GM19438 (cell line): ENCODE measurements around the gene PLEKHS1.
A peak's percentile ranks its signal among the peaks of the same experiment; 100 is the strongest.
"Not testable (repeated sequence)": the region's sequence is repeated elsewhere in the genome, so short reads cannot be mapped to it uniquely, and the experiment has no call there.

ENCODE experiments used
- ATAC-seq: cut with Tn5 transposase; IDR thresholded peaks from one replicate; pipeline ENCODE4 v1.9.1; 2021; ENCODE audit warnings: low read depth; ENCODE audit not compliant: unreplicated experiment

The PLEKHS1 gene

GRCh38 chr10:113782986-113783704, 31.7 kb downstream of the PLEKHS1 start:
- ATAC-seq, result no peak

GRCh38 chr10:113788604-113789083, 37.2 kb downstream of the PLEKHS1 start:
- ATAC-seq, result peak; percentile 78

GRCh38 chr10:113791691-113792090, 40.2 kb downstream of the PLEKHS1 start:
- no peak for ATAC-seq

- ATAC-seq, result no peak
Observed at GRCh38 chr10:113801569-113801968, 50.1 kb downstream of the PLEKHS1 start.

DNA sequence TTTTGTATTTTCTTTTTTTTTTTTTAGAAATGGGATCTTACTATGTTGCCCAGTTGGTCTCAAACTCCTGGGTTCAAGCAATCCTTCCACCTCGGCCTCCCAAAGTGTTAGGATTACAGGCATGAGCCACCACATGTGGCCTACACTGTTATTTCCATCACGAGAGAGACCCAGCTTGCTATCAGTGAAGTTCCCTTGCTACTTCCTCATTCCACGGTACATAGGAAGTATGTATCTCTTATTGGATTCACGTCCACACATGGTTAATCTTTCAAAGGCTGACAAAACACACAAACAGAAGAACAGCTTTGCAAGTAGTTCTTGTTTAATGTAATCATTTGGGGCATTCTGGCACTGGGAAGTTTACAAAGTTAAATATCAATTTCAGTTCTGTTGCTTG, 51.5 kb downstream of the PLEKHS1 start:
- peak; percentile 57 for ATAC-seq

- no peak for ATAC-seq
Observed at GRCh38 chr10:113806503-113806902, 55.0 kb downstream of the PLEKHS1 start.

GRCh38 chr10:113808168-113808567, 56.7 kb downstream of the PLEKHS1 start:
- ATAC-seq, result no peak

DNA sequence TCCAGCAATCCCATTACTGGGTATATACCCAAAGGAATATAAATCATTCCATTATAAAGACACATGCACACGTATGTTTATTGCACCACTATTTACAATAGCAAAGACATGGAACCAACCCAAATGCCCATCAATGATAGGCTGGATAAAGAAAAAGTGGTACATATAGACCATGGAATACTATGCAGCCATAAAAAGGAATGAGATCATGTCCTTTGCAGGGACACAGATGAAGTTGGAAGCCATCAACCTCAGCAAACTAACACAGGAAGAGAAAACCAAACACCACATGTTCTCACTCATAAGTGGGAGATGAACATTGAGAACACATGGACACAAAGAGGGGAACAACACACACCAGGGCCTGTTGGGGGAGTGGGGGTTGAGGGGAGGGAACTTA, 63.2 kb downstream of the PLEKHS1 start:
- not testable (repeated sequence) for ATAC-seq

- ATAC-seq, result no peak
Observed at GRCh38 chr10:113819989-113820388, 68.5 kb downstream of the PLEKHS1 start.

DNA sequence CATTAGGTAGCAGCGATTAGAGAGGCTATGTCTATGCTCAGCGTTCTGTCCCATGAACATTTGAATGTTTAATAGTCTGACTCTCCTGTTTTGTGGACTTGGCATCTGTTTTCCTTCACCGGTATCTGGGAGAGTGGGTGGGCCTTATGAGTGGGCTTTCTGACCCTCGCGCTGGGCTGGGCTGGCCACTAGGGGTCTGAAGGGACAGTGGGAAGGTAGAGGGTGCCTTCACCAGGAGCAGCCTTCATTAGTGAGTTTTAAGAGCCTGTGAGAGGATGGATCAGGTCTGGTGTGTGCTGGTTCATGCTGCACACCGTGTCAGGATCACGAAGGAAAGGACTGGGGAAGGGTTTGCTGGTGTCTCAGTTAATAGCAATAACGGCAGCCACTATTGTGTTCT, 69.0 kb downstream of the PLEKHS1 start:
- ATAC-seq, result no peak

- not testable (repeated sequence) for ATAC-seq
Observed at GRCh38 chr10:113821306-113821705, 69.8 kb downstream of the PLEKHS1 start.

- no peak for ATAC-seq
Observed at GRCh38 chr10:113822174-113822573, 70.7 kb downstream of the PLEKHS1 start.

DNA sequence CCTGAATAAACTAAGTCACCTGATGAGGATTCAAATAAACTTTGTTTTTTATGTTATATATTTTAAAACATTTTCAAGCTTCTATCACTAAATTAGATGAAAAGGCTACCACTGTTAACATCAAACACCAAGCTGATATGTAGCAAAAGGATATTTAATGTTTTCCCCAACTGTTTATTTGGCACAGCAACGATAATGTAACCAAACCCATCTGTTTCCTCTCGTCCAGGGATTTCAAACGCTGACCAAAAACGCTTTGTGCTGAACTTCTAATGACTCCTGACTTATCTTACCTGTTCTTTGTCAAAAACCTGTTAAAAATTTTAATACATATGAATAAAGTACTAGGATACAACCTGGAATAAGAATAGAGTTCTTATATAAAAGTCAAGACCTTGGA, 71.9 kb downstream of the PLEKHS1 start:
- ATAC-seq, result no peak

GRCh38 chr10:113825791-113826190, 74.3 kb downstream of the PLEKHS1 start:
- ATAC-seq, result no peak

DNA sequence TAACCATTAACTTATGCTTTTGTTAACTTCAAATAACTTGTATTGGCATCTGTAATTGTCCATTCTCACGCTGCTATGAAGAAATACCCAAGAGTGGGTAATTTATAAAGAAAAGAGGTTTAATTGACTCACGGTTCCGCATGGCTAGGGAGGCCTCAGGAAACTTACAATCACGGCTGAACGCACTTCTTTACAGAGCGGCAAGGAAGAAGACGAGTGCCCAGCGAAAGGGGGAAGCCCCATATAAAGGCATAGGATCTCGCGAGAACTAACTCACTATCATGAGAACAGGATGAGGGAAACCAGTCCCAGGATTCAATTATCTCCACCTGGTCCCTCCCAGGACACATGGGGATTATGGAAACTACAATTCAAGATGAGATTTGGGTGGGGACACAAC, 77.1 kb downstream of the PLEKHS1 start:
- ATAC-seq, result not testable (repeated sequence)
